Right cardiac atrium (tissue), 5 donors: ENCODE data around the gene MAP3K3. TPM values are rescaled to one million over a fixed set of nuclear protein-coding genes. Genes with fewer than 3 reads are reported as not detected.

Experiments used
- ATAC-seq, 2 donors: fragments of 200-7000 bp; cut with Tn5 transposase; one replicate each; pipeline versions ENCODE4 v1.8.0 to v1.9.1; 2020; ENCODE audit warnings: moderate library complexity in 2 of 2, mild to moderate bottlenecking in 1 of 2
- DNase-seq, 3 donors: peaks; one replicate each; pipeline ENCODE4 v3.0.0-alpha.2; 2020
- H3K27ac ChIP-seq: one replicate; pipeline ENCODE4 v1.5.1; 2013; ENCODE audit warnings: mild to moderate bottlenecking, low read length, control low read depth, moderate library complexity
- H3K27me3 ChIP-seq: one replicate; pipeline ENCODE4 v1.6.1; 2013; ENCODE audit not compliant: control insufficient read depth, insufficient read depth
- H3K4me1 ChIP-seq: one replicate; pipeline ENCODE4 v1.6.1; 2013; ENCODE audit warnings: low read length; ENCODE audit not compliant: control insufficient read depth, insufficient read depth
- H3K4me3 ChIP-seq: one replicate; pipeline ENCODE4 v1.5.1; 2013; ENCODE audit warnings: low read length, control low read depth
- H3K9me3 ChIP-seq: one replicate; pipeline ENCODE4 v1.6.1; 2013; ENCODE audit warnings: low read length; ENCODE audit not compliant: control insufficient read depth
- WGBS: extraction: QIAGEN DNeasy Blood & Tissue Kit; methylation state at CpG from one replicate; pipeline ENCODE4 v1.1.7; 2013; 5-methylcytosine and 5-hydroxymethylcytosine counted together
- intact Hi-C, 4 donors: fragments of 100-400 bp; cut with DNase I; formaldehyde crosslinking; loops; one replicate each; pipeline versions ENCODE4 v1.11.0 to v1.14.0; 2022 to 2023
- polyA plus RNA-seq: library from polyadenylated mRNA; stranded (reverse); fragments of 200-250 nt; gene quantifications from one replicate; pipeline ENCODE4 v1.2.3, GENCODE V29; 2013
- total RNA-seq, 4 donors: library from RNA; stranded (reverse); fragmentation: NEBNext Ultra II Directional; extraction: Animal tissue kit (Norgen Biotek cat#: 25700); gene quantifications; one replicate each; pipeline ENCODE4 v1.2.1, GENCODE V29; 2021
- donor health status: healthy with polysubstance abuse.
- donor health status: DM: no; HTN: yes; CAD: no.
- donor health status: DM: no; HTN: no; CAD: no.
- donor health status: DM: no; HTN: yes; CAD: no; lungs with severe emphysema.
- donor health status: DM: yes; HTN: yes; CAD: no.

The MAP3K3 gene
- total and polyA plus RNA-seq, 5 donors = 32.6 to 51.0 (median 47.5) TPM

GRCh38 chr17:63694950-63695773 is 72.9 kb downstream of the MAP3K3 start:
- no peaks in the 10 kb centered on the region for H3K27me3 ChIP-seq
- no peak overlapping the region for H3K4me3 ChIP-seq
- DNase-seq = peak in 1 of 3 donors; percentile 56
- H3K4me1 ChIP-seq = no peaks in the 10 kb centered on the region
- no peak overlapping the region for H3K27ac ChIP-seq
- intact Hi-C loops = no loop called here
- no peak for ATAC-seq
- 74% methylated on average over 15 of the region's 15 CpGs for WGBS
- H3K9me3 ChIP-seq = no peaks in the 10 kb centered on the region

- Histone ChIP-seq H3K4me3 (no peak overlapping the region), H3K9me3 (no peaks in the 10 kb centered on the region), H3K4me1 (no peaks in the 10 kb centered on the region), H3K27me3 (no peaks in the 10 kb centered on the region), H3K27ac (no peak overlapping the region)
- ATAC-seq = no peak
- DNase-seq = no peak
- intact Hi-C loops = no loop called here
- WGBS = 75% methylated on average over 6 of the region's 6 CpGs
Observed at GRCh38 chr17:63695889-63696288, 73.7 kb downstream of the MAP3K3 start.

GRCh38 chr17:63696381-63696961 is 74.3 kb downstream of the MAP3K3 start:
- H3K4me3 ChIP-seq = no peak overlapping the region
- no peaks in the 10 kb centered on the region for H3K9me3 ChIP-seq
- DNase-seq (peak in 2 of 3 donors; percentile 53 to 63), ATAC-seq (peak in 1 of 2 donors; percentile 0)
- no peaks in the 10 kb centered on the region for H3K27me3 ChIP-seq
- H3K4me1 ChIP-seq = no peaks in the 10 kb centered on the region
- no peak overlapping the region for H3K27ac ChIP-seq
- intact Hi-C loops = no loop called here
- WGBS = 55% methylated on average over 9 of the region's 9 CpGs

GRCh38 chr17:63697341-63698286 is 75.4 kb downstream of the MAP3K3 start:
- intact Hi-C loops = no loop called here
- peak; percentile 51 to 87 (median 79) for DNase-seq

GRCh38 chr17:63698381-63698885 is 76.2 kb downstream of the MAP3K3 start:
- Histone ChIP-seq H3K27me3 (no peaks in the 10 kb centered on the region), H3K4me3 (peak overlapping the region; percentile 82), H3K27ac (no peak overlapping the region), H3K9me3 (no peaks in the 10 kb centered on the region), H3K4me1 (no peaks in the 10 kb centered on the region)
- DNase-seq (peak in 2 of 3 donors; percentile 58 to 60), ATAC-seq (no peak)
- 56% methylated on average over 24 of the region's 24 CpGs for WGBS
- intact Hi-C loops = no loop called here

More at GRCh38 chr17:63697341-63698286, 75.4 kb downstream of the MAP3K3 start:
- H3K27ac ChIP-seq = no peak overlapping the region
- no peaks in the 10 kb centered on the region for H3K4me1 ChIP-seq
- H3K9me3 ChIP-seq = no peaks in the 10 kb centered on the region
- no peaks in the 10 kb centered on the region for H3K27me3 ChIP-seq
- ATAC-seq = peak in 1 of 2 donors; percentile 5
- no peak overlapping the region for H3K4me3 ChIP-seq
- 67% methylated on average over 22 of the region's 22 CpGs for WGBS

GRCh38 chr17:63698886-63699637 is 76.8 kb downstream of the MAP3K3 start:
- ATAC-seq (peak; percentile 14 to 20), DNase-seq (peak; percentile 66 to 89 (median 85))
- Histone ChIP-seq H3K9me3 (no peaks in the 10 kb centered on the region), H3K4me1 (no peaks in the 10 kb centered on the region), H3K27ac (no peak overlapping the region), H3K27me3 (no peaks in the 10 kb centered on the region), H3K4me3 (peak overlapping the region; percentile 82)
- 16% methylated on average over 45 of the region's 45 CpGs for WGBS
- intact Hi-C loops = no loop called here

- Histone ChIP-seq H3K9me3 (no peaks in the 10 kb centered on the region), H3K27me3 (no peaks in the 10 kb centered on the region), H3K4me3 (peak within 1 kb of the TSS; percentile 82), H3K4me1 (no peaks in the 10 kb centered on the region), H3K27ac (peak within 1 kb of the TSS; percentile 77)
- intact Hi-C loops = no loop called here
- DNase-seq (peak; percentile 77 to 91 (median 89)), ATAC-seq (peak; percentile 3 to 5)
- under 1% methylated on average over 133 of the region's 133 CpGs for WGBS
Observed at GRCh38 chr17:63699638-63700527, 77.7 kb downstream of the MAP3K3 start, which contains the start of gene LIMD2. LIMD2 (minus strand) TSS chr17:63700125; CDS start chr17:63699298, 827 bp downstream.

GRCh38 chr17:63700528-63701455 is 78.6 kb downstream of the MAP3K3 start:
- H3K4me1 ChIP-seq = no peaks in the 10 kb centered on the region
- ATAC-seq = peak; percentile 68 to 73

GRCh38 chr17:63701456-63701820 is 79.2 kb downstream of the MAP3K3 start:
- DNase-seq = no peak

More at GRCh38 chr17:63700528-63701455, 78.6 kb downstream of the MAP3K3 start:
- peak overlapping the region; percentile 77 for H3K27ac ChIP-seq
- H3K9me3 ChIP-seq = no peaks in the 10 kb centered on the region
- H3K4me3 ChIP-seq = peak overlapping the region; percentile 82
- intact Hi-C loops = no loop called here
- peak; percentile 85 to 93 (median 93) for DNase-seq
- no peaks in the 10 kb centered on the region for H3K27me3 ChIP-seq
- WGBS = 3% methylated on average over 88 of the region's 88 CpGs

More at GRCh38 chr17:63701456-63701820, 79.2 kb downstream of the MAP3K3 start:
- Histone ChIP-seq H3K9me3 (no peaks in the 10 kb centered on the region), H3K27ac (peak overlapping the region; percentile 39), H3K4me1 (no peaks in the 10 kb centered on the region), H3K27me3 (no peaks in the 10 kb centered on the region), H3K4me3 (no peak overlapping the region)
- no peak for ATAC-seq
- 62% methylated on average over 10 of the region's 10 CpGs for WGBS
- intact Hi-C loops = no loop called here
